Measurements from ENCODE around the gene SLC17A7.
"Not testable (repeated sequence)": the region's sequence is repeated elsewhere in the genome, so short reads cannot be mapped to it uniquely, and the experiment has no call there.

Gene SLC17A7

GRCh38 chr19:49475995-49476880, 34.9 kb upstream of the SLC17A7 start:
- peak; percentile 89 for DNase-seq

GRCh38 chr19:49475191-49475917, 34.0 kb upstream of the SLC17A7 start:
- Mint-ChIP-seq H3K27me3 (peaks cover 6% of the 10 kb centered on the region), H3K27ac (peak overlapping the region; percentile 90), H3K36me3 (peaks cover 32% of the 10 kb centered on the region), H3K4me1 (peaks cover 56% of the 10 kb centered on the region), H3K9me3 (no peaks in the 10 kb centered on the region), H3K4me3 (peak overlapping the region; percentile 89)
- CTCF ChIA-PET = interaction anchor here (0.6 to 1.4 kb wide), 9 partner anchors 10 to 189 kb away, joined by 3 to 13 read pairs (median 5); partner anchors contain the start of genes ALDH16A1, PIH1D1 and RPL13A
- DNase-seq = peak; percentile 46

More at GRCh38 chr19:49475995-49476880, 34.9 kb upstream of the SLC17A7 start:
- H3K4me1 Mint-ChIP-seq = peaks cover 51% of the 10 kb centered on the region
- H3K4me3 Mint-ChIP-seq = peak overlapping the region; percentile 89
- H3K27me3 Mint-ChIP-seq = peaks cover 6% of the 10 kb centered on the region
- no peaks in the 10 kb centered on the region for H3K9me3 Mint-ChIP-seq
- CTCF ChIA-PET = interaction anchor here (0.6 to 1.4 kb wide), 14 partner anchors 9 to 205 kb away, joined by 3 to 13 read pairs (median 4); partner anchors contain the start of genes ALDH16A1, PIH1D1, RPL13A and RPS11
- peak overlapping the region; percentile 90 for H3K27ac Mint-ChIP-seq
- H3K36me3 Mint-ChIP-seq = peaks cover 37% of the 10 kb centered on the region

- CTCF ChIA-PET = interaction anchor here (2.1 kb wide), 2 partner anchors 14 to 68 kb away, joined by 4 to 9 read pairs; partner anchors contain the start of gene RPL13A
Observed at GRCh38 chr19:49474542-49474924, 33.2 kb upstream of the SLC17A7 start.

GRCh38 chr19:49473868-49474541, 32.7 kb upstream of the SLC17A7 start, which contains the start of gene FLT3LG:
Gene FLT3LG, plus strand, starts transcription at chr19:49474215. Its CDS starts 425 bp downstream, at chr19:49474640.
- H3K27me3 Mint-ChIP-seq = peaks cover 6% of the 10 kb centered on the region
- DNase-seq = peak; percentile 99
- CTCF ChIA-PET = interaction anchor here (0.7 to 2.1 kb wide), 19 partner anchors 9 to 210 kb away, joined by 3 to 15 read pairs (median 4); partner anchors contain the start of genes ALDH16A1, PIH1D1 and RPL13A

More at GRCh38 chr19:49474542-49474924, 33.2 kb upstream of the SLC17A7 start:
- peaks cover 23% of the 10 kb centered on the region for H3K36me3 Mint-ChIP-seq
- peaks cover 58% of the 10 kb centered on the region for H3K4me1 Mint-ChIP-seq
- DNase-seq = no peak
- peak overlapping the region; percentile 89 for H3K4me3 Mint-ChIP-seq
- H3K27ac Mint-ChIP-seq = peak overlapping the region; percentile 90
- H3K27me3 Mint-ChIP-seq = peaks cover 6% of the 10 kb centered on the region
- H3K9me3 Mint-ChIP-seq = no peaks in the 10 kb centered on the region

GRCh38 chr19:49473501-49473867, 32.2 kb upstream of the SLC17A7 start:
- not testable (repeated sequence) for H3K27me3 Mint-ChIP-seq, H3K9me3 Mint-ChIP-seq, DNase-seq
- H3K27ac Mint-ChIP-seq = peak overlapping the region; percentile 90
- peaks cover 23% of the 10 kb centered on the region for H3K36me3 Mint-ChIP-seq
- peak overlapping the region; percentile 89 for H3K4me3 Mint-ChIP-seq
- peaks cover 63% of the 10 kb centered on the region for H3K4me1 Mint-ChIP-seq
- CTCF ChIA-PET = interaction anchor here (0.7 to 2.1 kb wide), 19 partner anchors 9 to 210 kb away, joined by 3 to 15 read pairs (median 4); partner anchors contain the start of genes ALDH16A1, PIH1D1 and RPL13A

More at GRCh38 chr19:49473868-49474541, 32.7 kb upstream of the SLC17A7 start, which contains the start of gene FLT3LG:
- Mint-ChIP-seq H3K27ac (peak within 1 kb of the TSS; percentile 90), H3K36me3 (peaks cover 23% of the 10 kb centered on the region), H3K9me3 (no peaks in the 10 kb centered on the region), H3K4me1 (peaks cover 61% of the 10 kb centered on the region), H3K4me3 (peak within 1 kb of the TSS; percentile 89)

- no peak for DNase-seq
- no peaks in the 10 kb centered on the region for H3K9me3 Mint-ChIP-seq
- peaks cover 23% of the 10 kb centered on the region for H3K36me3 Mint-ChIP-seq
- CTCF ChIA-PET = interaction anchor here (0.6 to 2.1 kb wide), 18 partner anchors 8 to 209 kb away, joined by 3 to 15 read pairs (median 4); partner anchors contain the start of genes ALDH16A1, PIH1D1 and RPL13A
- H3K4me1 Mint-ChIP-seq = peaks cover 68% of the 10 kb centered on the region
- H3K4me3 Mint-ChIP-seq = peak overlapping the region; percentile 89
- peak overlapping the region; percentile 90 for H3K27ac Mint-ChIP-seq
- peaks cover 6% of the 10 kb centered on the region for H3K27me3 Mint-ChIP-seq
Observed at GRCh38 chr19:49472936-49473335, 31.6 kb upstream of the SLC17A7 start.

- Mint-ChIP-seq H3K9me3 (no peaks in the 10 kb centered on the region), H3K4me3 (peak overlapping the region; percentile 41), H3K4me1 (peaks cover 62% of the 10 kb centered on the region), H3K27me3 (peaks cover 6% of the 10 kb centered on the region), H3K27ac (peak overlapping the region; percentile 99), H3K36me3 (peaks cover 12% of the 10 kb centered on the region)
- CTCF ChIA-PET = interaction anchor here (0.7 to 2.7 kb wide), 17 partner anchors 12 to 243 kb away, joined by 3 to 33 read pairs (median 5); partner anchors contain the start of genes ALDH16A1 and PIH1D1
- no peak for DNase-seq
Observed at GRCh38 chr19:49470615-49470978, 29.3 kb upstream of the SLC17A7 start.

- DNase-seq = peak; percentile 90
- peaks cover 60% of the 10 kb centered on the region for H3K4me1 Mint-ChIP-seq
- CTCF ChIA-PET = interaction anchor here (0.7 to 2.7 kb wide), 19 partner anchors 11 to 243 kb away, joined by 3 to 33 read pairs (median 5); partner anchors contain the start of genes ALDH16A1 and PIH1D1
- H3K9me3 Mint-ChIP-seq = no peaks in the 10 kb centered on the region
- peaks cover 9% of the 10 kb centered on the region for H3K36me3 Mint-ChIP-seq
- peak overlapping the region; percentile 99 for H3K27ac Mint-ChIP-seq
- peak overlapping the region; percentile 41 for H3K4me3 Mint-ChIP-seq
- H3K27me3 Mint-ChIP-seq = peaks cover 6% of the 10 kb centered on the region
Observed at GRCh38 chr19:49469828-49470614, 28.7 kb upstream of the SLC17A7 start.

- peaks cover 14% of the 10 kb centered on the region for H3K36me3 Mint-ChIP-seq
Observed at GRCh38 chr19:49468746-49469447, 27.6 kb upstream of the SLC17A7 start.

GRCh38 chr19:49468199-49468598, 26.9 kb upstream of the SLC17A7 start:
- peak overlapping the region; percentile 99 for H3K27ac Mint-ChIP-seq
- H3K36me3 Mint-ChIP-seq = peaks cover 14% of the 10 kb centered on the region
- no peak for DNase-seq

More at GRCh38 chr19:49468746-49469447, 27.6 kb upstream of the SLC17A7 start:
- Mint-ChIP-seq H3K27me3 (peaks cover under 1% of the 10 kb centered on the region), H3K9me3 (no peaks in the 10 kb centered on the region), H3K27ac (peak overlapping the region; percentile 99), H3K4me3 (peak overlapping the region; percentile 71), H3K4me1 (peaks cover 58% of the 10 kb centered on the region)
- DNase-seq = peak; percentile 97
- CTCF ChIA-PET = interaction anchor here (0.9 to 2.7 kb wide), 6 partner anchors 10 to 212 kb away, joined by 3 to 33 read pairs (median 10); partner anchors contain the start of genes ALDH16A1 and PIH1D1

GRCh38 chr19:49465371-49465770, 24.0 kb upstream of the SLC17A7 start:
- no peaks in the 10 kb centered on the region for H3K27me3 Mint-ChIP-seq
- no peaks in the 10 kb centered on the region for H3K9me3 Mint-ChIP-seq
- H3K4me3 Mint-ChIP-seq = no peak overlapping the region
- CTCF ChIA-PET = interaction anchor here (1.6 kb wide), 1 partner anchor 8 kb away, joined by 5 read pairs; no protein-coding TSS in a partner anchor
- no peak for DNase-seq
- H3K27ac Mint-ChIP-seq = peak overlapping the region; percentile 19
- H3K4me1 Mint-ChIP-seq = peaks cover 28% of the 10 kb centered on the region
- peaks cover 19% of the 10 kb centered on the region for H3K36me3 Mint-ChIP-seq

More at GRCh38 chr19:49468199-49468598, 26.9 kb upstream of the SLC17A7 start:
- CTCF ChIA-PET = no interaction called here
- peaks cover 52% of the 10 kb centered on the region for H3K4me1 Mint-ChIP-seq
- no peak overlapping the region for H3K4me3 Mint-ChIP-seq
- no peaks in the 10 kb centered on the region for H3K27me3 Mint-ChIP-seq
- no peaks in the 10 kb centered on the region for H3K9me3 Mint-ChIP-seq
